ENCODE data around the gene PLEKHH1. TPM values are rescaled to one million over a fixed set of nuclear protein-coding genes. Genes with fewer than 3 reads are reported as not detected.

Gene PLEKHH1
- total RNA-seq, 1 experiment from 2014 or later: 4.8 TPM

DNA sequence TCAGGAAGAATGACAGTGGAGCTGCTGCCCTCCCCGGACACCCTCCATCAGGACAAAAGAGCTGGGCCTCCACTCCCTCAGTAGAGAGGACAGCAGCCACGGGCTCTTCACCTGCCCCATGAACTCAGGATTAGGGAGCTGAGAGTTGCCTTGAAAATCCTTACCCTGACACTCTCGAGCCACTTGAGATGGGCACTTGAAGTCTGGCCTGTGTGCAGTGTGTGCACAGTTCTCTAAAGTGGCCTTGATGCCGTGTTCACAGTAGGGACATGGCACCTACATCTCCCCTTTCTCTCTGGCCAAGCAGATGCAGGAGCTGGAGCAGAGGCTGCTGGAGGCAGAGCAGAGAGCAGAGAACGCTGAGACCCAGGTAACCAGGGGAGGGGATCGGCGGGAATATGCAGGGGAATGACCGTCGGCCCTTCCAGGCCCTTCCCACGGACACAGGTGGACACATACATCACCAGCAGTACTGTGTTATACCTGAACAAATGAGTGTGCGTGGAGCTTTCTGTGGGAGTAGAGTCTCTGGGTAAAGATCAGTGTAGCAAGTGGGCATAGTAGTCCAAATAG, 22.5 kb downstream of the PLEKHH1 start:
- in situ Hi-C loops (cut with HindIII; ENCODE audit: low sequenced_read_pairs): no loop called here
- no peak for DNase-seq (ENCODE audit: low spot score)

DNA sequence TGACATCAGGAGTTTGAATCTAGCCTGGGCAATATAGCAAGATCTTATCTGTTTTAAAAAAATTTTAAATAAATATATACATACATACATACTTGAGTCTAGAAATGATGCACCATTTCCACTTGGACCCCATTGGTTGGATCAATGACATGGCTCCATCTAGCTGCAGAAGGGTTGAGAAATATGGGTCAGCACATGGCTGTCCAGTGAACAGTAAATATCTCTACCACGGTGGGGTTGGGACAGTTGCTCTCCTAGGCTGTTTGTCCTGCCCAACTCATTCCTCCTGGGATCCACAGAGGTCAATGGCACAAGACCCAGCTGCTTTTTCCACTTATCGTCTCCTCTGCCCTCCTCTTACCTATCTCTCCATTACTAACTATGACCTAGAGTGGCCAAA, 23.6 kb downstream of the PLEKHH1 start:
- in situ Hi-C loops (cut with HindIII; ENCODE audit: low sequenced_read_pairs): no loop called here
- no peak for DNase-seq (ENCODE audit: low spot score)

GRCh38 chr14:67557118-67557517, 24.0 kb downstream of the PLEKHH1 start:
- DNase-seq (ENCODE audit: low spot score): no peak
- in situ Hi-C loops (cut with HindIII; ENCODE audit: low sequenced_read_pairs): no loop called here

GRCh38 chr14:67557656-67558055, 24.6 kb downstream of the PLEKHH1 start:
- DNase-seq (ENCODE audit: low spot score): no peak
- in situ Hi-C loops (cut with HindIII; ENCODE audit: low sequenced_read_pairs): no loop called here

GRCh38 chr14:67559639-67560038, 26.5 kb downstream of the PLEKHH1 start:
- DNase-seq (ENCODE audit: low spot score): no peak
- in situ Hi-C loops (cut with HindIII; ENCODE audit: low sequenced_read_pairs): no loop called here

DNA sequence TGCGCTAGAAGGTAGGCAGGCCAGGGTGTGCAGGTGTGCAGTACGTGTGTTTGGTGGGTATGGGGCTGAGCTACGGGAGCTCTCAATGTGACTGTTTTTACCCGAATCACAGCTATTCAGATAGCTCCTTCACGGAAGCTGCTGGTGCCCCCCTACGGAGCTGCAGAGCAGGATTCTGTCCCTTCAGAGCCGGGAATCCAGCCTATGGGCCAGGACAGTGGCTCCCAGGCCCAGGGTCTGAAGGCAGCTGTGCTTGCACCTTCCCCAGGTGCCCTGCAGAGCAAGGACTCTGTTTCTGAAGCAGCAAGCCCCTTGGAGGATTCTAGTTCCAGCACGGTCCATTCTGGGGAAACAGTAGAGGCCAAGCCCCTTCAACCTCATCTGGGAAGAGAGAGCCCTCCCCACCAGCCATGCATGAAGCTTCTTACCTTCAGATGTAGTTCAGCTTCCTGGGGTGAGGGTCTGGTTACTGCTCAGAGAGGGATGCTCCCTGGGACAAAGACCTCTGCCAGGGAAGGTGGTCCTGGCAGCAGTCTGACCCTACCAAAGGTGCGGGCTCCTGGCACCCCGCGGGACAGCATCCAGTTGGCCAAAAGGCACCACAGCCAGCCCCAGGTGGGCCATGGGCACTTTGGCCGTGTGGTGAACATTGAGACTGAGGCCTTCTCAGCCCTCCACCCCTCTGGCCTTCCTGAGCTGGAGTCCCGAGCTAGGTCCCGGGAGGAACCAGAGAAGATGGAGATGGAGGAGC, 29.1 kb downstream of the PLEKHH1 start:
- in situ Hi-C loops (cut with HindIII; ENCODE audit: low sequenced_read_pairs): no loop called here
- DNase-seq (ENCODE audit: low spot score): no peak

- DNase-seq (ENCODE audit: low spot score): no peak
- in situ Hi-C loops (cut with HindIII; ENCODE audit: low sequenced_read_pairs): no loop called here
Measured at GRCh38 chr14:67562776-67563150, 29.7 kb downstream of the PLEKHH1 start.

- DNase-seq (ENCODE audit: low spot score): no peak
- in situ Hi-C loops (cut with HindIII; ENCODE audit: low sequenced_read_pairs): no loop called here
Measured at GRCh38 chr14:67564236-67564635, 31.1 kb downstream of the PLEKHH1 start.

DNA sequence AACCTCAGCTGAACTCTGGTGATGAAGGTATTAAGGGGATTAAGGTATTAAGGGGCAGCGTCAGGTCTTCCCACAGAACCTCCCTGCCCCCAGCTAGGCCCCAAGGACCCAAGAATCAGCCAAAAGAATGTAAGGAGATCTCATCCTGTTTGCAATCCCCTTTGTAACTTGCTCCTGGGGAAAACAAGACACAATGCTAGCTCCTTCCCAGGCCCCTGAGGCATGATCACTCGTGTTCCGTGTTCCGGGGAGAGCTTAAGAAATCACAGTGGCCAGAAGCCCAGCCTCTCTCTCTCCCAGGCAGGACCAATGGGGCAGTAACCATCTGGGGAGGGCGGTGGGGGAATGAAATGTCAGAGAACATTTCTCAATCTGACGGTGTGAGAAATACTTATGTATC, 33.8 kb downstream of the PLEKHH1 start:
- in situ Hi-C loops (cut with HindIII; ENCODE audit: low sequenced_read_pairs): no loop called here

DNA sequence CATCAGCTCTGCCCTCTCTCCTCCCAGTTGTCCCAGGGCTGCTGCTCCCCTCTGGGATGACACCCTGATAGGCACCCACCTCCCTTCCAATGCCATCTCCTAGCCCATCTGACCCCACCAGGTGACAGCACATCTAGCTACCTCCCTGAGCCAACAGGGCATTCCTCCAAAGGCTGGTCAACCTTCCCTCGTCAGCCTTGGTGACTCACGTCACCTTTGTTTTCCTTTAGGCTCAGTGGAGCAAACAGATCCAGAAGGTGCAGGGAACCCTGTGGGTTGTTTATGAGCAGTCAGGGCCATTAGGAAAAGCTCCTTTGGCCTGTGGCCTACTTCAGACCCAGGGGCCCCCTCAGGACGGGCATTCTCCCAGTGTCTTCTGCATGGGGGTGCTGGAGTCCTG, 34.6 kb downstream of the PLEKHH1 start:
- in situ Hi-C loops (cut with HindIII; ENCODE audit: low sequenced_read_pairs): no loop called here
- DNase-seq (ENCODE audit: low spot score): peak; percentile 43

More for the DNA sequence above, 33.8 kb downstream of the PLEKHH1 start:
- DNase-seq (ENCODE audit: low spot score): no peak

GRCh38 chr14:67569011-67569650, 36.0 kb downstream of the PLEKHH1 start:
- in situ Hi-C loops (cut with HindIII; ENCODE audit: low sequenced_read_pairs): no loop called here
- DNase-seq (ENCODE audit: low spot score): no peak

DNA sequence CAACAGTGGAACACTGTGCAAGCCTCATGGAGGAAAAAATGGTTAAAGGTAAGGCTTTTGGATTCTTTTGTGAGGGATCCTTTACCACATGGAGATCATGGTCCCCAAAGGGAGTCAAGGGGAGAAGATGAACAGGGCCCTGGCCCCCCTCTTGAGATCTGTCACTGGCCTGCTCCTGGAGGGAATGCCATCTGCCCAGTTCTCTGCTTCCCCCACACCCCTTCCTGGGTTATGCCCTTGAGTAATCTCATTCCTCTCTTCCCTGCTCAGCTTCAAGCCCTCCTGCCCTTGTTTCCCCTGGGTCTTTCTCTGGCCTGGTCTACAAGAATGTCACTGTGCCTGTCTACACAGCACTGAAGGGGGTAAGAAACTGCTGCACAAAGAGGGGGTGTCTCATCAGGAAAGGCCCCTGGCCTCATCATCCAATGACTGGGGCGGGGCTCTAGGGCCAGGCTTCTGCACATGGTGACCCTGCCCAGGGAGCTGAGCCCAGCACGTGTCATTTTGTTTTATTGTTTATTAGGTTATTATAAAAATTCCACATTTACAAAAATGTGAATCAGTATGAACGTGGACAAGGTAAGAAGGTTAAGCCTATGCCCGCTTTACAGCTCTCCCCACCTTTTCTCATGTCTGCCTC, 36.7 kb downstream of the PLEKHH1 start:
- in situ Hi-C loops (cut with HindIII; ENCODE audit: low sequenced_read_pairs): no loop called here
- no peak for DNase-seq (ENCODE audit: low spot score)

DNA sequence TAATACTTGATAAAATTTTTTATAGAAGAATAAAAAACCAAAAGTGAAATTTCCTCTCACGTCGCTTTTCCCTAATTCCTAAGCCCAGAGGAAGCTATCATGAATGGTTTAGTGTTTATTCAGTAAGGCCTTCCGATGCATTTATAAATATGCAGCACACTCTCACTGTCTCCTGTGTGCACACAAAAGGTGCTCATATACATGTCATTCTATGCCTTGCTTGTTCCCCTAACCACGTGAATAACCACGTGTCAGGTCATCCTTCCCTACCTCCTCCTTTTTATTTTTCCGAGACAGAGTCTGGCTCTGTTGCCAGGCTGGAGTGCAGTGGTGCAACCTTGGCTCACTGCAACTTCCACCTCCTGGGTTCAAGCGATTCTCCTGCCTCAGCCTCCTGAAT, 37.4 kb downstream of the PLEKHH1 start:
- DNase-seq (ENCODE audit: low spot score): no peak
- in situ Hi-C loops (cut with HindIII; ENCODE audit: low sequenced_read_pairs): no loop called here

DNA sequence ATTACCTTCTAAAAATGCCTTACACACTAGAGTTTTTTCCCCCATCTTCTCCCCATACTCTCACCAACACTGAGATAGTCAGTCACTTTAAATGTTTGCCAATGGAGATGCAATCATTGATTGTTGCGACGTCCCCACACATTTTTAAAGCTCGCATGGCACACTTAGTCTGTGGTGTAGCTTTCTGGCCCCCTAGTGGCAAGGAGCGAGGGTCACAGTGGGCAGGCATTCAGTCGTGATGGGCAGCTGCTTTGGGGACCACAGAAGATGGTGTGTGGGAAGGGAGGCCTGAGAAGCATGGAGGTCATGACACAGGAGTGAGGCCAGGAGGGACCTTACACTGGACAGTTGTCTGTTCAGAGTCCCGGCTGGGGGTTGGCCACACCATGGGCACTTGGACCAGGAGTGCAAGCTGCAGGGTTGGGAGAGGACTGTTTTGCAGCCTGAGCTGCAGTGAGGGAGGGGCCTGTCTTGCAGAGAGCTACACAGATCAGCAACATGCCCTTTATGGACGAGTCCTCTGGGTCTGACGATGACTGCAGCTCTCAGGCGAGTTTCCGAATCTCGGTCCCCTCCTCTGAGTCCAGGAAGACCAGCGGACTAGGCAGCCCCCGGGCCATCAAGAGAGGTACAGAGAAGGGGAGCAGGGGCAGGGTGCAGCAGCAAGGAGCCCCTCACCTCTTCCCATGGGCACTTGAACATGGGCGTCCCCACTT, 38.3 kb downstream of the PLEKHH1 start:
- in situ Hi-C loops (cut with HindIII; ENCODE audit: low sequenced_read_pairs): no loop called here
- DNase-seq (ENCODE audit: low spot score): peak; percentile 76

- DNase-seq (ENCODE audit: low spot score): no peak
- in situ Hi-C loops (cut with HindIII; ENCODE audit: low sequenced_read_pairs): no loop called here
Measured at GRCh38 chr14:67571991-67572323, 38.9 kb downstream of the PLEKHH1 start.

- no peak for DNase-seq (ENCODE audit: low spot score)
- in situ Hi-C loops (cut with HindIII; ENCODE audit: low sequenced_read_pairs): no loop called here
Measured at GRCh38 chr14:67572608-67573007, 39.5 kb downstream of the PLEKHH1 start.

DNA sequence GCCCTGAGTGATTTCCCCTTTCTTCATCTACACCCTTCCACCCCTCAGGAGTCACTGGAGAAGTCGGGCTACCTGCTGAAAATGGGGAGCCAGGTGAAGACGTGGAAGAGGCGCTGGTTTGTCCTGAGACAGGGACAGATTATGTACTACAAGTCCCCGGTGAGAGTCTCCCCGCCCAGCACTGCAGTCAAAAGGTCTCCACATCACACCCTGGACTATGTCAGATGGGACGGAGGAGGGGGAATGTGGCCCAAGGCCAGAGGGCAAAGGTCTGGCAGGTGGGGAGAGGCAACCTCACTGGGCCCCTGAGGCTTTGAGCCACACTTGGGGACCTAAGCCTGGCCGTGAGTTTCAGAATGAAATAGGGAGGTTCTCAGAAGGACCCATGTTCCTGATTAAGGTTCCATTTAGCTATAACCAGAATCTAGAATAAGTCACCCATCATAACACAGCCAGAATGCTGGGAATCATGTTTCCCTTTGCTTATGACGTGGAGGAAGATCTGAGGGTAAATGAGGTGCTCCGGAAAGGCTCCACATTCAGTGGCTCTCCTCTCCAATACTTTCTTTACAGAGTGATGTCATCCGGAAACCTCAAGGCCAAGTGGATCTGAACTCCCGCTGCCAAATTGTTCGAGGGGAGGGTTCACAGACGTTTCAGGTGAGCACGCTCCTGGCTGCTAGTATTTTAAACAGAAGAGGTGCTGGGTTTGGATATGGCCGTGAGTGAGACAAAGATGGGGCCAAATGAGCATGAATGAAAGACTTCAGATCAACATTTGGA, 40.3 kb downstream of the PLEKHH1 start:
- in situ Hi-C loops (cut with HindIII; ENCODE audit: low sequenced_read_pairs): no loop called here
- no peak for DNase-seq (ENCODE audit: low spot score)

DNA sequence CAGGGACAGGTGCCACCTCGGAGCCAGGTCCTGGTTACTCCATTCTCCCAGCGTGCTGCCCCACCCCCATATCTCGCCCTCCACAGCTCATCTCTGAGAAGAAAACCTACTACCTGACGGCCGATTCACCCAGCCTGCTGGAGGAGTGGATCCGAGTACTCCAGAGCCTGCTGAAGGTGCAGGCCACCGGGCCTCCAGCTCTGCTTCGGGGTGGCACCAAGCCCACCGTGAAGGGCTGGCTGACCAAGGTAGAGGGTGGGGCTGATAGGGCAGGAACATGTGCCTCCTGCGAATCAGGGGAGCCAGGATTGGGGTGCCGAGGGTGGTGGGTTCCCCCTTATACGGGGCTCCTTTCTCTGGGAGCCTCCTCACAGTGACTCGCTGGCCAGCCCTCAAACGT, 41.1 kb downstream of the PLEKHH1 start:
- DNase-seq (ENCODE audit: low spot score): no peak
- in situ Hi-C loops (cut with HindIII; ENCODE audit: low sequenced_read_pairs): no loop called here

DNA sequence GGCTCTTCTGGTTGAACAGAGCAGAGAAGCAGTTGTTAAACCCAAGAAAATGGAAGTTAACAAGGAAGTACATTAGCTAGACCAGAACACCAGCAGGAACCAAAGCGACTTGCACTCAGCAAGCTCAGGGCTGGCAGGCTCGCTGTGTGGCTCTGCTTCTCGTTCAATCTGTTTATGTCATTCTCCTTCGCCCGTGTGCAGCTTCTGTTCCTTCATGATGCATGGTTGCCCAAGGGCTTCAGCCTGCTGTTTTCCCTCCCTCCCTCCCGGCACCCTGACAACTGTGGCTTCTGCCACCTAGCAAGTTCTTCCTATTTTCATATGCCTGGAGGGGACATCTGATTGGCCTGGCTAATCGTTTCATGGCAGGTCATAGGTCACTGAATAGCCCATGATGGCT, 41.7 kb downstream of the PLEKHH1 start:
- in situ Hi-C loops (cut with HindIII; ENCODE audit: low sequenced_read_pairs): no loop called here

More for the DNA sequence above, 41.7 kb downstream of the PLEKHH1 start:
- no peak for DNase-seq (ENCODE audit: low spot score)
